Mucosa of gallbladder (tissue), 1 donor: ENCODE results near the gene LYZL4. TPM values are rescaled to one million over a fixed set of nuclear protein-coding genes. Genes with fewer than 3 reads are reported as not detected.

Experiments
- DNase-seq: peaks from one replicate; pipeline ENCODE4 v3.0.0-alpha.2; 2020; ENCODE audit warnings: low spot score
- total RNA-seq: library from RNA; stranded (reverse); gene quantifications from one replicate; pipeline ENCODE4 v1.2.1, GENCODE V29; 2021
- donor health status: DM: no; HTN: no; CAD: no.

LYZL4 gene
- total RNA-seq, 1 donor from 2014 or later: 0.32 TPM

GRCh38 chr3:42425736-42426407 lies 15.5 kb upstream of the LYZL4 start:
- DNase-seq: no peak

DNA sequence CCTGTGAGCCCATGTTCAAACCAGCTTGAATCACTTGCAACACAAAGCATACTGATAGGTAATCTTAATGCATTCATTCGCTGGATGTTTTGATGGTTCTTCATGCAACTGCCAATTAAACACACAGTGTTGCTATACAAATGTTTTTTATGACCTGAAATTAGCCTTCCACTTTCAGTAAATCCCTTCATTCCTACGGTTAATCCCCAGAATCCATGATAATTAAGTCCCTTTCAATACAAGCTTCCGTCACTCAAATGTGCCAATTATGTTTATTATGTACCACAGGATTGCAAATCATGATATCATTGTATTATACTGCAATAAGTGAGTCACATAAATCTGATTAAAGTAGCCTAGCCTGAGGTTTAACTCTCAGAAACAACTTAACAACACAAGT lies 14.5 kb upstream of the LYZL4 start:
- no peak for DNase-seq

- DNase-seq: peak; percentile 16
These were observed 11.7 kb upstream of the LYZL4 start for GRCh38 chr3:42421818-42422796.

DNA sequence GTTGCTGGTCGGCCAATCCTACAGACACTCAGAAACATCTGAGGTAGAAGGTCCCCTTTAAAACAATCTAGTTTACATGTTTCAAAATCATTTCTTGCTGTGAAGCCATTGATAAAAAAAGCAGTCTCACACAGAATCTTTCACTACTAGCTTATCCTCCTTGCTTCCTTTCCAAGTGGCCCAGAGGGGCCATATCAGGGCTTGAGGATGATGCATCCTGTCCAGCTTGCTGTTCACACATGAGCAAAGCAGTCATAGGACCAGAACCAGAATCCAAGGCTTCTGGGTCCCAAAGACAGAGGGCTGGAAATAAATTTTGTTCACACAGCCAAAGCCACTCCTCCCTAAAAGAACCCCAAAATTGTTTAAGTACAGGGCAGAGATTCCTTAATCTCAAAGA lies 9.2 kb upstream of the LYZL4 start:
- DNase-seq: no peak

DNA sequence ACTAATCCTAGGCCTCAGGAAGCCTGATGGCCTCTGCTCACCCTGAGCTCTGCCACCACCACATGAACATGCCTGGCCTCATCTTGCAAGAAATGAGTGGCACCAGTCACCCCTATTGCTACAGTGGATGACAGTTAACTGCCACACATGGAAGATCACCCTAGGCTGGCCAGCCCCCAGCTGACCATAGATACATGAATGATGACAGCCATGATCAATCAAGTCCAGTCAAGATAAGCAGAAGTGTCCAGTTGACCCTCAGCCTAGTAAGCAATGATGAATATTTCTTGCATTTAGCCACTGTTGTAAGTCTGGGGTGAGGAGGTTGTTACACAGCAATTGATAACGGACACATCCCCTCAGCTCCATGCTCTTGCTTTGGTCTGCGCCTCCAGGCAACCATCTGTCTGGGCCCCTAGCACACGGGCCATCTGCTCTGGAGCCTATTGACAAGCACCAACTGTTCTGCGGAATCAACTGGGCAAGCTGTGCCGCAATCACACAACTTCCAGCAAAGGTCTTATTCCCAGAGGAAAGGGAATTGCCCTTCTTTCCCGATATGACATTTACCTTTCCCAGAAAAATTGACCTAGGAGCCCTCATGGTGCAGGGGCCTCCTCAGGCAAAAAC lies 2.2 kb upstream of the LYZL4 start:
- DNase-seq: no peak

DNA sequence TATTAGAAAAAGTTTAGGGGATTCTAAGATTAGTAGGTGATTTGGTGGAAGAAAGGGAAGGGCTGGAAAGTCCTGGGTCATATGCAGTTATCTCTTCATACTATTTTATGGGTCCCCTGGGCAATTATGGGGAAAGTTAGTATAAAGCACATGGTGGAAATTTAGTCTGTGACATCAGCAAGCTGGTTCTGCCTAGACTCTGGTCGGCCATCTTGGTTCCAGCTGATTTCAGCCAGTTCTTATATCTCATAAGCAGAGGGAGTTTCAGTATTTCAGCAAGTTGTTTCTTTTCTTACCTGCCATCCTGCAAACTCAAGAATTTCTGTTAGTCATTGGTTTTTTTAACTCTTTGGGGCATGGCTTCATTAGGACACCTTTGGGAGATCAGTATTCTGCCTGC lies 1.0 kb upstream of the LYZL4 start:
- DNase-seq: no peak

GRCh38 chr3:42408156-42408555 lies 2.3 kb downstream of the LYZL4 start:
- DNase-seq: no peak

DNA sequence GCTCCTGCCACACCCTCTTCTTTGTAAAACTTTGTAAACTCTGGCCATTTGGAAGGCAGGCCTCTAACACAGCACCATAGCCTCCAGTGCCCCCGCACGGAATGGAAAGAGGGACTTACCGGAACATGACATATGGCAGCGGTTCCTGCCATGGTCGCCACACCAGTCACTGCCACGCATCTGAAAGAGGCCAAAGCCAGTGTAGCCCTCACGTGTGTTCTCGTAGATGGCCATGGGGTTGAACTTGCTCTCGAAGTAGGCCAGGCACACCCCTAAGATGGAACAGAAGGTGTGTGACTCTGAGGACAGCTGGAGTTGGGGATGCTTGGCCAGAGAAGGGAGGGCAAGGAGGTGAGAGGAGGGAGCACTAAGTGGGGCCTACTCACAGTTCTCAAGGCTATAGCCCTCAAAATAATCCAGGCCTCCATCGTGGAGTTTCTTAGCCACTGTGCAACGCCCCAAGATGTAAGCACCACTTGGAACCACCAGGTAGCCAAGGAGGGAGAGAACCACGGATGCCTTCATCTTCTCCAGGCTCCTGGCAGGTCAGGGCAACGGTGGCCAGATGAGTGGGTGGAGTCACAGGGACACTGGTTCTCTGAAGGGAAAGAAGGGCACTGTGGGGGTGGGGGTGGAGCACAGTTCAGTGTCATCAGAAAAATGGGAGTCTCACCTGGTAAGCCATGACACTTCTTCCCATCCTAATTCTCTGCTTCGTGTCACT lies 3.5 kb downstream of the LYZL4 start:
- no peak for DNase-seq

- DNase-seq: no peak
These were observed 4.6 kb downstream of the LYZL4 start for GRCh38 chr3:42405857-42406256.

GRCh38 chr3:42403737-42404136 lies 6.7 kb downstream of the LYZL4 start:
- no peak for DNase-seq

GRCh38 chr3:42402394-42403096 lies 7.9 kb downstream of the LYZL4 start:
- no peak for DNase-seq

GRCh38 chr3:42398080-42398479 lies 12.3 kb downstream of the LYZL4 start:
- DNase-seq: no peak

DNA sequence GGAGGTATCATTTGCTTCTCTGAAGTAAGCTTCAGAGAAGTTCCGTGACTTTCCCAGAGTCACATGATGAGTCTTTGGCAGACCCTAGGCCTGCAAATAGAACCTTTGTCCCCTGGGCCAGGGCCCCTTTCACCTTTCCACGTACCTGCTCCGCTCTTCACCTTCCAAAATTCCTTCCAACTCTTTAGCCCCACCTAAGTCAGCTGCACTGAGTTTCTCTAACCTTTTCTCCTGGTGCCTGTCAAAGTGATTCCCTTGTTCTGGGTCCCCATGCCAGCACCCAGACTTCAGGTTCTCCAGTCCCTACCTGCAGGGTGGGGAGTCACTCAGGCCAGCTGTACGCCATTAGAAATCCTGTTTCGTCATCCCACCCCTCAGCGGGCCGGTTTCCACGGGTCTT lies 12.8 kb downstream of the LYZL4 start:
- DNase-seq: no peak

DNA sequence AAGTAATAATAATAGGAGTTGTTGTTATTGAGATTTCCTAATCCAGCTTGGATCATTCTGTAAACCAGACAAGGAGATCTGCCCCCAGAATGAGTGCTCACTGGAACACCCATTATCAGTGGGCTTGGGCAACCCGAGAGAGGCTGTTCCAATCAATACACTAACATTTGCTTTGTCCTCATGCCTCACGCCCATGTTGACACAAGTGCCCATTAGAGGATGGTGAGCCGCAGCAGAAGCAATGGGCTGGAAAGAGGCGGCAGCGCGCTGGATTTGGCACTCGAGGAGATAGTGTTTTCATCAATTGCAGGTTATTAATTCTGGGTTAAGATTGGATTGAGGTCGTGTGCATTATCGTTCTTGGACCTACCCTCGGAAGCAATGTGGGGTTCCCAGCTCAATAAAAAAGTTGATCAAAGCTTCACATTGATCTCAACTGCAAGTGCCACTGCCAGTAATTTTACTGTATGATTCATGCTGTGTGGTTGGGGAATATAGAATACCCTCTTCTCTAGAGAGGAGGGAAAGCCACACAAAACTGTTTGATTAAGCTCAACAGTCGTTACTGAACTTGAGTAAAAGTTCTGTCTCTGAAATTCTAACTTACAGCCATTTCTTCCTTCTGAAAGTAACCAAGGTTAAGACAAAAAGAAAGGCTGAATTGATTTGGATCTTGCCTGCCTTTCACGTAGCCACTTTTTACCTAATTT lies 15.7 kb downstream of the LYZL4 start:
- DNase-seq: no peak

DNA sequence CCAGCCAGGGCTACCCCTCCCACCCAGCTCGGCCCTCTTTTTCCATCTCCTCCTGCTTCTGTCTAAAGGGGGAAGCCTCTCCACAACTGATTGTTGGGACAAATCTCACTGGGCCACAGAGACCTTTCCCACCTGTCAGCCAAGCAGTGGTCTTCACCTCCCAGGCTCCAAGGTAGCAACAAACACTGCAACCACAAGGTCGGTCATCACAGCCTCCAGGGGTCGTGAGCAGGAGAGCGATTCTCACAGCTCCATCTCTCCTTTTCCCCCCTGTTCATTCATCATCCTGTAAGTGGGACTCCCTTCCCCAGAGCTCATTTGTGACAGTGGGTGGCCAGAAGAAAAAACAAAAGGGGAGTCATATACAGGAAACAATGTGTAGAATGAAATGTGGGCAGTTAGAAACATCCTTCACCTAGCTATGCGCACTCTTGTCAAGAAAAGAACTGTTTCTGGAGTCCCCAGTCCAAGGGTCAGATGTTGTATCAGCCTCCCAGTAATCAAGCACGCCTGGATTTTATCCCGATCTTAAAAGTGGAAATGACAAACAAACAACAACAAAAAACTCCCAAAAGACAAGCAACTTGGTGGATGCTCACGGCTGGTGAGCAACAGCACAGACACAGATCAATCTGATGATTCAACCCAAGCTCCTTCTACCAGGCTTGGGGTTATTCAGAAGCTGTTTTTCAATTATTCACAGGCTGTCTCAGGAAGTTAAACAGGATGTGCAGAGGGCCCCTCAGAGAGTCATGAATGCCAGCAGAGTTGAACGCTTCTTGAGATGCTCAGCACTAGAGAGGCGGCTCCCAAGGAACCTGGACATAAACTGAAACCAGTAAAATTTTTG lies 22.4 kb downstream of the LYZL4 start:
- no peak for DNase-seq

DNA sequence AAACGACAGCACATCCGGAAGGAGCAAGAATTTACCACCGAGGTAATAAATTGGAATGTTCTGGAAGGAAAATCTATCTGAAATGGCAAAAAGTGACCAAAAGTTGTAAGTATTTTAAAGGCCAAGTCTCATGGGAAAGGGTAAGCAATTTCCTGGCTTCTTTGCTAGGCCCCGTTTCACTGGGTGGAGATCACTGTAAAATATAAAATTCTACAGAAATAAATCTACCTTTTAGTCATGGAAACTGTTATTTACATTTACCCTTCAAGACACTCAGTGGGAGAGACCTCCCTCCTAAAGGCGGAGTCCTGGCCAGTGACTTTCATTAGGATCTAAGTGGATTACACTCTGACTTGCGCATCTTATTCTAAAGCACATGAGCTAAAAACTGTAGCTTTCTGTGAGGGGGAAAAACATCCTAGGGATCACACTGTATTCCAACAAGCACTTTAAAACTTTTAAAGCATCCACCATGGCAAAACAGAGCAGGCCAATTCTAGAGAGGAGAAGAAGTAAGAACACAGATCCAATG lies 28.8 kb downstream of the LYZL4 start:
- DNase-seq: no peak

GRCh38 chr3:42377681-42378080 lies 32.7 kb downstream of the LYZL4 start:
- DNase-seq: no peak

DNA sequence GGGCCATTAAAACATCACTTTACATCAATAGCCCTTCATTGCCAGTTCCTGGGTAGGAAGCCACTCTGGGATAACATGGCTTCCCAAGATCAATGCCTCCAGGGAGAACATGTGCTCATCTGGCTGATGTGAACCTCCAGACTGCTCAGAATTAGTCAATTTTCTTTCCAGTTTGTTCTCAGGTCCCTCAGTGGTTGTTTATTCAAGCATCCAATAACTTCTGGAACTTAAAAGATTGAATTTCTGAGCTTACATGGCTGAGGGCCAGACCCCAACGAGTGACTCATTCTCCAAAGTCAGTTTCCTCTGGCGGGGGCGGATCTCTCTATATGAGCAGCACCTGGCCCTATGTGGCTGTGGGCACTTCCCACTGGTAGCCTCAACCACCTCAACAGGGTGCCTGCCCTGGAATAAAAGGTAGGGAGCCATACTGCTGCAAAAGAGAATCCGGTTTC lies 34.0 kb downstream of the LYZL4 start:
- peak; percentile 14 for DNase-seq

GRCh38 chr3:42375121-42375800 lies 35.1 kb downstream of the LYZL4 start:
- DNase-seq: no peak
